ENCODE measurements around the gene GTPBP8.

Gene GTPBP8

GRCh38 chr3:112995800-112996199 lies 5.0 kb downstream of the GTPBP8 start:
- no peak overlapping the region for H3K4me3 ChIP-seq (ENCODE audit: low read depth, low read length)
- no peak for TF ChIP-seq CTCF (IDR thresholded peaks at IDR 0.05; ENCODE audit: insufficient read depth, low read depth, low read length, missing control alignments)
- DNase-seq (ENCODE audit: low read depth), result no peak

GRCh38 chr3:113000691-113001090 lies 9.9 kb downstream of the GTPBP8 start:
- no peak for TF ChIP-seq CTCF (IDR thresholded peaks at IDR 0.05; ENCODE audit: insufficient read depth, low read depth, low read length, missing control alignments)
- H3K4me3 ChIP-seq (ENCODE audit: low read depth, low read length), result no peak overlapping the region
- DNase-seq (ENCODE audit: low read depth), result no peak

- H3K4me3 ChIP-seq (ENCODE audit: low read depth, low read length), result no peak overlapping the region
- TF ChIP-seq CTCF (IDR thresholded peaks at IDR 0.05; ENCODE audit: insufficient read depth, low read depth, low read length, missing control alignments), result no peak
- no peak for DNase-seq (ENCODE audit: low read depth)
Measured at GRCh38 chr3:113002037-113002436, 11.3 kb downstream of the GTPBP8 start.

GRCh38 chr3:113002679-113003078 lies 11.9 kb downstream of the GTPBP8 start:
- no peak for TF ChIP-seq CTCF (IDR thresholded peaks at IDR 0.05; ENCODE audit: insufficient read depth, low read depth, low read length, missing control alignments)
- no peak overlapping the region for H3K4me3 ChIP-seq (ENCODE audit: low read depth, low read length)
- peak; percentile 26 for DNase-seq (ENCODE audit: low read depth)

- H3K4me3 ChIP-seq (ENCODE audit: low read depth, low read length), result no peak overlapping the region
- DNase-seq (ENCODE audit: low read depth), result peak; percentile 61
- no peak for TF ChIP-seq CTCF (IDR thresholded peaks at IDR 0.05; ENCODE audit: insufficient read depth, low read depth, low read length, missing control alignments)
Measured at GRCh38 chr3:113005611-113006010, 14.8 kb downstream of the GTPBP8 start.

GRCh38 chr3:113006359-113007056 lies 15.7 kb downstream of the GTPBP8 start:
- H3K4me3 ChIP-seq (ENCODE audit: low read depth, low read length), result no peak overlapping the region
- no peak for DNase-seq (ENCODE audit: low read depth)
- no peak for TF ChIP-seq CTCF (IDR thresholded peaks at IDR 0.05; ENCODE audit: insufficient read depth, low read depth, low read length, missing control alignments)

GRCh38 chr3:113008117-113008516 lies 17.3 kb downstream of the GTPBP8 start:
- H3K4me3 ChIP-seq (ENCODE audit: low read depth, low read length), result no peak overlapping the region
- no peak for TF ChIP-seq CTCF (IDR thresholded peaks at IDR 0.05; ENCODE audit: insufficient read depth, low read depth, low read length, missing control alignments)
- no peak for DNase-seq (ENCODE audit: low read depth)
